ENCODE data around the gene OST4. TPM values are rescaled to one million over a fixed set of nuclear protein-coding genes. Genes with fewer than 3 reads are reported as not detected.

OST4 gene
- total and polyA plus RNA-seq, 2 donors: 388 to 516 TPM

DNA sequence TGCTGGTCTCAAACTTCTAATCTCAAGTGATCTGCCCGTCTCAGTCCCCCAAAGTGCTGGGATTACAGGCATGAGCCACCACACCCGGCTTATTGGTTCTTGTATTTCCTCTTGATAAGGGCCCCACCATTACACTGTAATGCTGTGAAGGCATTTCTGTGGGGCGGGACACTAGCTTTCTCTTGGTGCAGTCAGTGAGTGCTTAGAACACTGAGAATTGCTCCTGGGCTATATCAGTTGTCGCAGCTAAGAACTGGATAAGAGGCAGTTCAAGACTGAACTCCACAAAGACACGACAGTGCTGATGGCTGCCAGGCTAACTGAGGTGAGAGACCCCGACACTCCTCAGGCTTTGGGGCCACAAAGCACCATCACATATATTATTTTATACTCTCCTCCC is 17.2 kb upstream of the OST4 start:
- WGBS: 97% methylated on average over 6 of the region's 6 CpGs
- peaks cover 19 to 23% of the 10 kb centered on the region in 2 donors for H3K4me1 ChIP-seq (ENCODE audit: control insufficient read depth in 2 of 2, insufficient read depth in 2 of 2, low read length in 2 of 2)
- H3K9me3 ChIP-seq (ENCODE audit: control insufficient read depth in 2 of 2, insufficient read depth in 1 of 2, low read length in 1 of 2): no peaks in the 10 kb centered on the region
- no peak for DNase-seq (ENCODE audit: low read depth in 6 of 9, low spot score in 9 of 9)
- H3K4me3 ChIP-seq (ENCODE audit: low read length in 2 of 2): no peak overlapping the region
- peaks cover 2 to 41% of the 10 kb centered on the region in 2 donors for H3K27me3 ChIP-seq (ENCODE audit: control insufficient read depth in 2 of 2, insufficient read depth in 1 of 2, low read length in 1 of 2)
- H3K27ac ChIP-seq (ENCODE audit: low read depth in 1 of 2, low read length in 1 of 2): no peak overlapping the region
- H3K36me3 ChIP-seq (ENCODE audit: control insufficient read depth in 2 of 2, insufficient read depth in 2 of 2, low read length in 1 of 2): no peaks in the 10 kb centered on the region

DNA sequence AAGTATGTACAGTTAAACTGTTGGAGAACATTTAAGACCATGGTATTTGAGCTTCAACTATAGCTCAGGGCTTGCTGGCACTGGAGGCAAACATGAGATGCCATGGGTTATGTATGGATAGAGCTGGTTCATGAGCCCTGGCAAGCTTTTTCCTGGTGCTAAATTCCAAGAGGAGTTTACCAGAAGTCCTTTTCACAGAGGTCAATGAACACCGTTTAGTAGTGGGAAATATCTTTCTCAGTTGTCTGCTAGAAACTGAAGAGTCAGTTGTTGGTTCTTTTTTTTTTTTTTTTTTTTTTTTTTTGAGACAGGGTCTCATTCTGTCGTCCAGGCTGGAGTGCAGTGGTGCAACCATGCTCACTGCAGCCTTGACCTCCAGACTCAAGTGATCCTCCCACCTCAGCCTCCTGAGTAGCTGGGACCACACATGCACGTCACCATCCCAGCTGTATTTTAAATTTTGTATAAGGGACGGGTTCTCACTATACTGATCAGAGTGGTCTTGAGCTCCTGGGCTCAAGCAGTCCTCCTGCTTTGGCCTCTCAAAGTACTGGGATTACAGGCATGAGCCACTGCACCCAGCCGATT is 16.5 kb upstream of the OST4 start:
- Histone ChIP-seq H3K9me3 (ENCODE audit: control insufficient read depth in 2 of 2, insufficient read depth in 1 of 2, low read length in 1 of 2) (no peaks in the 10 kb centered on the region), H3K27ac (ENCODE audit: low read depth in 1 of 2, low read length in 1 of 2) (no peak overlapping the region), H3K36me3 (ENCODE audit: control insufficient read depth in 2 of 2, insufficient read depth in 2 of 2, low read length in 1 of 2) (no peaks in the 10 kb centered on the region), H3K4me1 (ENCODE audit: control insufficient read depth in 2 of 2, insufficient read depth in 2 of 2, low read length in 2 of 2) (peaks cover 19 to 23% of the 10 kb centered on the region in 2 donors), H3K27me3 (ENCODE audit: control insufficient read depth in 2 of 2, insufficient read depth in 1 of 2, low read length in 1 of 2) (peaks cover 2 to 41% of the 10 kb centered on the region in 2 donors), H3K4me3 (ENCODE audit: low read length in 2 of 2) (no peak overlapping the region)
- DNase-seq (ENCODE audit: low read depth in 6 of 9, low spot score in 9 of 9): no peak
- WGBS: 98% methylated on average over 5 of the region's 5 CpGs

DNA sequence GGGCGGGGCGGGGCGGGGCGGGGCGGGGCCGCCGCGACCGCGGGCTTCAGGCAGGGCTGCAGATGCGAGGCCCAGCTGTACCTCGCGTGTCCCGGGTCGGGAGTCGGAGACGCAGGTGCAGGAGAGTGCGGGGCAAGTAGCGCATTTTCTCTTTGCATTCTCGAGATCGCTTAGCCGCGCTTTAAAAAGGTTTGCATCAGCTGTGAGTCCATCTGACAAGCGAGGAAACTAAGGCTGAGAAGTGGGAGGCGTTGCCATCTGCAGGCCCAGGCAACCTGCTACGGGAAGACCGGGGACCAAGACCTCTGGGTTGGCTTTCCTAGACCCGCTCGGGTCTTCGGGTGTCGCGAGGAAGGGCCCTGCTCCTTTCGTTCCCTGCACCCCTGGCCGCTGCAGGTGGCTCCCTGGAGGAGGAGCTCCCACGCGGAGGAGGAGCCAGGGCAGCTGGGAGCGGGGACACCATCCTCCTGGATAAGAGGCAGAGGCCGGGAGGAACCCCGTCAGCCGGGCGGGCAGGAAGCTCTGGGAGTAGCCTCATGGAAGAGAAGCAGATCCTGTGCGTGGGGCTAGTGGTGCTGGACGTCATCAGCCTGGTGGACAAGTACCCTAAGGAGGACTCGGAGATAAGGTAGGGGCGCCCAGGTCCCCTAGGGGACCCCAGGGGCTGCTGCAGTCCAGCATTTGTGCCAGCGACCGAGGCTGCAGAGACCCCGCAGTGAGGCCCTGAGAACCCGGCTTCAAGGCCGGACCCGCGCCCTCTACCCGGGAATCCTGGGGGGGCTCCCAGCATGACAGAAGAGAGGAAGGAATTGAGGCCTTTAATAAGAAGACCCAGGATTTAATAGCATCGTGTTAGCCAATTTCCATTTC is 15.5 kb upstream of the OST4 start, which contains the start of gene KHK:
TSS of gene KHK (plus strand) at position 49 of the 870 bp plus-strand sequence. CDS start at position 537, 488 bp downstream.
- WGBS: 18% methylated on average over 54 of the region's 54 CpGs
- H3K27me3 ChIP-seq (ENCODE audit: control insufficient read depth in 2 of 2, insufficient read depth in 1 of 2, low read length in 1 of 2): peaks cover 2 to 41% of the 10 kb centered on the region in 2 donors
- no peak for DNase-seq (ENCODE audit: low read depth in 6 of 9, low spot score in 9 of 9)

GRCh38 chr2:27086090-27086723 is 14.8 kb upstream of the OST4 start:
- Histone ChIP-seq H3K9me3 (ENCODE audit: control insufficient read depth in 2 of 2, insufficient read depth in 1 of 2, low read length in 1 of 2) (no peaks in the 10 kb centered on the region), H3K4me1 (ENCODE audit: control insufficient read depth in 2 of 2, insufficient read depth in 2 of 2, low read length in 2 of 2) (peaks cover 28 to 33% of the 10 kb centered on the region in 2 donors), H3K36me3 (ENCODE audit: control insufficient read depth in 2 of 2, insufficient read depth in 2 of 2, low read length in 1 of 2) (no peaks in the 10 kb centered on the region), H3K27me3 (ENCODE audit: control insufficient read depth in 2 of 2, insufficient read depth in 1 of 2, low read length in 1 of 2) (peaks cover 2 to 41% of the 10 kb centered on the region in 2 donors), H3K27ac (ENCODE audit: low read depth in 1 of 2, low read length in 1 of 2) (peak overlapping the region; percentile 72 to 90), H3K4me3 (ENCODE audit: low read length in 2 of 2) (peak overlapping the region; percentile 57 to 78)
- under 1% methylated on average over 81 of the region's 81 CpGs for WGBS
- peak; percentile 78 to 98 (median 94) for DNase-seq (ENCODE audit: low read depth in 6 of 9, low spot score in 9 of 9)

More for the DNA sequence above, 15.5 kb upstream of the OST4 start, which contains the start of gene KHK:
- H3K9me3 ChIP-seq (ENCODE audit: control insufficient read depth in 2 of 2, insufficient read depth in 1 of 2, low read length in 1 of 2): no peaks in the 10 kb centered on the region
- H3K27ac ChIP-seq (ENCODE audit: low read depth in 1 of 2, low read length in 1 of 2): peak within 1 kb of the TSS; percentile 88 to 90
- H3K36me3 ChIP-seq (ENCODE audit: control insufficient read depth in 2 of 2, insufficient read depth in 2 of 2, low read length in 1 of 2): no peaks in the 10 kb centered on the region
- H3K4me3 ChIP-seq (ENCODE audit: low read length in 2 of 2): peak within 1 kb of the TSS; percentile 57 to 78
- H3K4me1 ChIP-seq (ENCODE audit: control insufficient read depth in 2 of 2, insufficient read depth in 2 of 2, low read length in 2 of 2): peaks cover 21 to 25% of the 10 kb centered on the region in 2 donors

DNA sequence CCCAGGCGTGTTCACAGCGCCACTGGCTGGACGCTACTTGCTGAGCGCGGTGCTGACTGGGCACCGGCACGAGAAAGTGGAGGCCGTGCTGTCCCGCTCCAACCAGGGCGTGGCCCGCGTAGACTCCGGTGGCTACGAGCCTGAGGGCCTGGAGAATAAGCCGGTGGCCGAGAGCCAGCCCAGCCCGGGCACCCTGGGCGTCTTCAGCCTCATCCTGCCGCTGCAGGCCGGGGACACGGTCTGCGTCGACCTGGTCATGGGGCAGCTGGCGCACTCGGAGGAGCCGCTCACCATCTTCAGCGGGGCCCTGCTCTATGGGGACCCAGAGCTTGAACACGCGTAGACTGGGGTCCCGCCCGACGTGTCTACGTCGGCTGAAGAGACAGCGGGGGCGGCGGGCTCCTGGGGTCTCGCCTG is 14.2 kb upstream of the OST4 start:
- peak overlapping the region in 1 of 2 donors; percentile 90 for H3K27ac ChIP-seq (ENCODE audit: low read depth in 1 of 2, low read length in 1 of 2)
- H3K4me3 ChIP-seq (ENCODE audit: low read length in 2 of 2): peak overlapping the region; percentile 57 to 78
- H3K9me3 ChIP-seq (ENCODE audit: control insufficient read depth in 2 of 2, insufficient read depth in 1 of 2, low read length in 1 of 2): no peaks in the 10 kb centered on the region
- peaks cover 2 to 41% of the 10 kb centered on the region in 2 donors for H3K27me3 ChIP-seq (ENCODE audit: control insufficient read depth in 2 of 2, insufficient read depth in 1 of 2, low read length in 1 of 2)
- peak in 3 of 9 donors; percentile 32 to 33 (median 33) for DNase-seq (ENCODE audit: low read depth in 6 of 9, low spot score in 9 of 9)
- H3K4me1 ChIP-seq (ENCODE audit: control insufficient read depth in 2 of 2, insufficient read depth in 2 of 2, low read length in 2 of 2): peaks cover 28 to 38% of the 10 kb centered on the region in 2 donors
- no peaks in the 10 kb centered on the region for H3K36me3 ChIP-seq (ENCODE audit: control insufficient read depth in 2 of 2, insufficient read depth in 2 of 2, low read length in 1 of 2)
- 7% methylated on average over 38 of the region's 38 CpGs for WGBS

DNA sequence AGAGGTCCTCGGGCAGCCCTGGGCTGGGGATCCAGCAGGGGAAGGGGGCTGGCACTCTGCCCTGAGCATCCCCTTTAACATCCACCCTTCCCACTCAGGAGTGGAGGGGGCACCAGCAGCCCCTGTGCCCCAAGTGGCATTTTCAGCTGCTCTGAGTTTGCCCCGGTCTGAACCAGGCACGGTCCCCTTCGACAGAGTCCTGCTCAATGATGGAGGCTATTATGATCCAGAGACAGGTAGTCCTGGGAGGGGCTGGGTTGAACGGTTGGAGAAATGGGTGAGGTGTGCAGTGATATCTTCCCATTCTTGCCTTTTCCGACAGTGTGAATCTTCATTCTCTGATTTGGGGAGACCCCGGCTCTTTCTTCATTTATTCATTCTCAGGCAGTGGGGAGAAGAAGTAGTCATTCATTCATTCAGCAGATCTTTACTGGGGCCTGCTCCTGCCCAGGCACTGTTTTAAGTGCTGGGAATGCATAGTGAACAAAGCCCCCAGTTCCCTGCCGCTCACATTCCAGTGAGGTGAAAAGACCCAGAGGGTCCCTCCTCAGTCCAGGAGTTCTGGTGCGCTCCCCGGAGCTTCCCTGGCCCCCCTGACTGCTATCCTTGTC is 13.7 kb upstream of the OST4 start:
- Histone ChIP-seq H3K4me3 (ENCODE audit: low read length in 2 of 2) (peak overlapping the region; percentile 57 to 78), H3K27me3 (ENCODE audit: control insufficient read depth in 2 of 2, insufficient read depth in 1 of 2, low read length in 1 of 2) (peaks cover 2 to 41% of the 10 kb centered on the region in 2 donors), H3K27ac (ENCODE audit: low read depth in 1 of 2, low read length in 1 of 2) (no peak overlapping the region), H3K9me3 (ENCODE audit: control insufficient read depth in 2 of 2, insufficient read depth in 1 of 2, low read length in 1 of 2) (no peaks in the 10 kb centered on the region), H3K4me1 (ENCODE audit: control insufficient read depth in 2 of 2, insufficient read depth in 2 of 2, low read length in 2 of 2) (peaks cover 28 to 43% of the 10 kb centered on the region in 2 donors), H3K36me3 (ENCODE audit: control insufficient read depth in 2 of 2, insufficient read depth in 2 of 2, low read length in 1 of 2) (no peaks in the 10 kb centered on the region)
- no peak for DNase-seq (ENCODE audit: low read depth in 6 of 9, low spot score in 9 of 9)
- 83% methylated on average over 10 of the region's 10 CpGs for WGBS

DNA sequence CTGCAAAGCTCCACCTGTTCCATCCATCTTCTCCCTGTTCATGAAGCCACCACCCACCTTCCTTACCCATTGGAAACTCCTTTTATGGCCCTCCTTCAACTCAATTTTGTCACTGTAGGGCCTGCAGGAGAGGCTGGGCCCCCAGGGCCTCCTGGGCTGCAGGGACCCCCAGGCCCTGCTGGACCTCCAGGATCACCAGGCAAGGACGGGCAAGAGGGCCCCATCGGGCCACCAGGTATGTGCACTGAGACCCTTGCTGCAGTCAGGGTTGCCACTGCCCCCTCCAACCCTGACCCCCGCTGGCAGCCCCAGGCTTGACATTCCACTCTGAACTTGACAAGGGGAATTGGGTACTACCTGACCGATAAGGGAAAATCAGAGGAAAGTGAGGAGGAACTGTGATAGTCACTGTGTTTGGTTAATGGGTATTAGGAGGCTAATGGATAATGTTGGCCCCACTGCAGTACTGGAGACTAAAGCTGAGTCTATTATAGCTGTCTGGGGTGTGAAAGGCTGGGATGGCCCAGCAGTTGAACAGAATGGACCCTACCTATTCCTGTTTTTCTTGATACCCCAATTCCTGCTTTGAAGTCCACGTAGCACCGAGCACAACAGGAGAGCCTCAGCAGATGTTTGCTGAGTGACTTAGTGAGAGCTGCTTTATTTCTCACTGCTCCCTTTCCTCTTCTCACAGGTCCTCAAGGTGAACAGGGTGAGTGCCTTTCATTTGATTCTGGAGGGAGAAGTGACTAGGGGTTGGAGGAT is 13.0 kb upstream of the OST4 start:
- 96% methylated on average over 6 of the region's 6 CpGs for WGBS
- no peak overlapping the region for H3K4me3 ChIP-seq (ENCODE audit: low read length in 2 of 2)

More for the DNA sequence above, 13.0 kb upstream of the OST4 start:
- no peak for DNase-seq (ENCODE audit: low read depth in 6 of 9, low spot score in 9 of 9)
- Histone ChIP-seq H3K27me3 (ENCODE audit: control insufficient read depth in 2 of 2, insufficient read depth in 1 of 2, low read length in 1 of 2) (peaks cover 2 to 39% of the 10 kb centered on the region in 2 donors), H3K4me1 (ENCODE audit: control insufficient read depth in 2 of 2, insufficient read depth in 2 of 2, low read length in 2 of 2) (peaks cover 28 to 50% of the 10 kb centered on the region in 2 donors), H3K27ac (ENCODE audit: low read depth in 1 of 2, low read length in 1 of 2) (no peak overlapping the region), H3K9me3 (ENCODE audit: control insufficient read depth in 2 of 2, insufficient read depth in 1 of 2, low read length in 1 of 2) (no peaks in the 10 kb centered on the region), H3K36me3 (ENCODE audit: control insufficient read depth in 2 of 2, insufficient read depth in 2 of 2, low read length in 1 of 2) (no peaks in the 10 kb centered on the region)
